Activated CD8-positive, alpha-beta memory T cell treated with anti-CD3 and anti-CD28 coated beads for 1 hour (primary cell): ENCODE data around the gene PHF23.

Source experiments
- DNase-seq, 2 donors: peaks; one replicate each; pipeline ENCODE4 v3.0.0-alpha.2; 2020; ENCODE audit warnings: low read depth in 1 of 2; ENCODE audit errors: extremely low read depth in 1 of 2

Gene PHF23

DNA sequence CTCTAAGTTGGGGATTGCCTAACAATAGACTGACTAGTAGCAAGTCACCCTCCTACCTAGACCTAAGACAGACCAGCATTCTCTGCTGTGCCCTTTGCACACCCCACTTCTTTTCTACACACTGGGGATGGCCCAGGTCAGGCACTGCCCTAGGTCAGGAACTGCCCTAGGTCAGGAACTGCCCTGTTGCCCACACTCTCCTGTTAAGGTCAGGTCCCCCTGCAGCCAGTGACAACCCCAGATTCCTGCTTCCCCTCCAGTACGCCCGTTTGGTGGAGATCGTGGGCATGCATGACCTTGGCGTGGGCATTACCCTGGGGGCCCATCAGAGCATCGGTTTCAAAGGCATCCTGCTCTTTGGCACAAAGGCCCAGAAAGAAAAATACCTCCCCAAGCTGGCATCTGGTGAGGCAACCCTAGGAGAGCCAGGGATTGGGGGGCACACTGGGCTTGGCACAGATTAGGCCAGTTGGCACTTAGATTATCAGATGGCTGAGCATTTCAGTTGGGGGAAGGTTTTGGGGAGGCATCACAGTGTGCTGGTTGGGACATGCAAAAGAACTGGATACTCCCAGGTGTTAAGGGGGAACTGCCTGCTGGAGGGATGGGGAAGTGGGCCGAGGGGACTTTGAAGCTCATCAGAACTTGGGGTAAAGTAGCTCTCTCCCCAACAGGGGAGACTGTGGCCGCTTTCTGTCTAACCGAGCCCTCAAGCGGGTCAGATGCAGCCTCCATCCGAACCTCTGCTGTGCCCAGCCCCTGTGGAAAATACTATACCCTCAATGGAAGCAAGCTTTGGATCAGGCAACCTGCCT lies 17.8 kb downstream of the PHF23 start:
- DNase-seq = no peak

DNA sequence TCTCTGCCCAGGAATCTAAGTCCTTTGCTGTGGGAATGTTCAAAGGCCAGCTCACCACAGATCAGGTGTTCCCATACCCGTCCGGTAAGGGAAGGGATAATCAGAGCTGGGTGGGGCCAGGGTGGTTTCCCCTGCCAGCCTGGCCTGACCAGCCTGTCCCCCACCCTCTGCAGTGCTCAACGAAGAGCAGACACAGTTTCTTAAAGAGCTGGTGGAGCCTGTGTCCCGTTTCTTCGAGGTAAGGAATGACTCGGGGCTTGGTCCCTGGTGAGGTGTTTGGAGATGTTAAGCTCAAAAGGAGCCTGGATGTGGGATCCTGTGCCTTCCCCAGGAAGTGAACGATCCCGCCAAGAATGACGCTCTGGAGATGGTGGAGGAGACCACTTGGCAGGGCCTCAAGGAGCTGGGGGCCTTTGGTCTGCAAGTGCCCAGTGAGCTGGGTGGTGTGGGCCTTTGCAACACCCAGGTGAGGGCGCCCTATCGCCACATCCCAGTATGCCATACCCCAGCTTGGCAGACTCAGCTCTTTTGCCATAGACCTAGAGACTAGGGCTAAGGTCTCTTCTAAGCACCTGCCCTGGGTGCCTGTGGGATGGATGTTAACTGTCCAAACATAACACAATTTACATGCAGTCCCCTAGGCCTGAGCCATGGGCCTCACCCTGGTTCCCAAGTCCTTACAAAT lies 18.5 kb downstream of the PHF23 start:
- DNase-seq = peak in 1 of 2 donors; percentile 27

DNA sequence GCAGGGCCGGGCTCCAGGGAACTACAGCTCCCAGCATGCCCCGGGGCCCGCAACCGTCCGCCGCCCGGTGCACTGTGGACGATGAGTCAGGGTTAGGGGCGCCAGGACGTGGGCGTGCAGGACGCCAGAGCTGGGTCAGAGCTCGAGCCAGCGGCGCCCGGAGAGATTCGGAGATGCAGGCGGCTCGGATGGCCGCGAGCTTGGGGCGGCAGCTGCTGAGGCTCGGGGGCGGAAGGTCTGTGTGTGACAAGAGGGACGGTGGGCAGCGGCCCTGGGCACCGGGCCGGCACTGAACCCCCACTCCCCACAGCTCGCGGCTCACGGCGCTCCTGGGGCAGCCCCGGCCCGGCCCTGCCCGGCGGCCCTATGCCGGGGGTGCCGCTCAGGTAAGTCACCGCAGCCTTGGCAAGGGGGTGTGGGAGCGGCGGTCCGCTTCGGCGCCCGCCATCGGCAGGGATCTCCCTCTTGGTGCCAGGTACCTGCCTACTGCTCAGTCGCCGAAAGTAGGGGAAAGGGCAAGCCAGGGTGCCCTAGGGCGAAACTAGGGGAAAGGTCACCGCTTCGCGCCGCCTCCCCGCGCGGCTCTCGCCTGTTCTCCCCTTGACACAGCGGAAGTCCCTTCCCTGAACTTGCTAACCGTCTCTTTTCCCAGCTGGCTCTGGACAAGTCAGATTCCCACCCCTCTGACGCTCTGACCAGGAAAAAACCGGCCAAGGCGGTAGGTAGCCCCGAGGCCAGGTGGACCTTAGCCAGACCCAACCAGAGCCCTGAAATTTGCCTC lies 19.3 kb downstream of the PHF23 start, which contains the start of the genes ACADVL and DLG4:
Gene ACADVL (plus strand): TSS at position 127 of the 781 bp plus-strand sequence. CDS start 47 bp downstream, at position 174.
Gene DLG4 (minus strand): TSS at position 25 of the 781 bp plus-strand sequence.
- DNase-seq = peak in 1 of 2 donors; percentile 65

GRCh38 chr17:7219229-7219811 lies 19.9 kb downstream of the PHF23 start:
- no peak for DNase-seq

DNA sequence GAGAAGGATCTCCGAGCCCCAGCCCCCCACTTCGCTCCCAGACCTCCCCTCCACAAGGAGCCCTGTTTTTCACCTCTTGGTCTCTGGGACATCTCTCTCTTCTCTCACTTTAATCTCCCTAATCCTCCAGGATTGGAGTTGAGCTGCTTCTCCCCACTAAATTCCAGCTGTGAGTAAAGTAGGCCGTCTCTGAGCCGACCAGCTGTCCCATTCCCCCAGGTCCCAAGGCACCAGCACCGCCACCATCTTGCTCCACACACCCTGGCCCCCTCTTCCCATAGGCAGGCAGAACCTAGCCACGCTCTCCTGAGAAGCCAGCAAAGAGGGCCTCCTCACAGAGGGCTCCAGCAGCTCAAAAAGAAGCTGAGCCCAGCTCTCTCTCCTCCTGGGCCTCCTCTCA lies 20.5 kb downstream of the PHF23 start:
- no peak for DNase-seq

DNA sequence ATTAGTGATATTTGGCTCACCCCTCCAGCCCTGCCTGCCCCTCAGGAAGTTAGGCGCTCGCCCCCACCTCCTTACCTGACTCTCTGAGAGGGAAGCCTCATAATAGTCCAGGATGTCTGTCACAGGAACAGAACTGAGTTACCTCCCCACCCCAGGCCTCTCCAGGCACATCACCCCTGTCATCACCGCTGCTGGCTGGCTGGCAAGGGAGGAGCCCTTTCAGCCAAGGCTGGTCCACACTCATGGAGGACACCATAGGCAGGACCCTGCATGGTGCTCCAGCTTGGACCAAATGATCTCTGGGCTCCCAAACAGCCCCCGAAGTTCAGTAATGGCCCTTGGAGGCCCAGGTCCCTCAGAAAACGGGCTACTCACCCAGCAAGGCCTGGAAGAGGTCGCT lies 21.1 kb downstream of the PHF23 start:
- DNase-seq = no peak

DNA sequence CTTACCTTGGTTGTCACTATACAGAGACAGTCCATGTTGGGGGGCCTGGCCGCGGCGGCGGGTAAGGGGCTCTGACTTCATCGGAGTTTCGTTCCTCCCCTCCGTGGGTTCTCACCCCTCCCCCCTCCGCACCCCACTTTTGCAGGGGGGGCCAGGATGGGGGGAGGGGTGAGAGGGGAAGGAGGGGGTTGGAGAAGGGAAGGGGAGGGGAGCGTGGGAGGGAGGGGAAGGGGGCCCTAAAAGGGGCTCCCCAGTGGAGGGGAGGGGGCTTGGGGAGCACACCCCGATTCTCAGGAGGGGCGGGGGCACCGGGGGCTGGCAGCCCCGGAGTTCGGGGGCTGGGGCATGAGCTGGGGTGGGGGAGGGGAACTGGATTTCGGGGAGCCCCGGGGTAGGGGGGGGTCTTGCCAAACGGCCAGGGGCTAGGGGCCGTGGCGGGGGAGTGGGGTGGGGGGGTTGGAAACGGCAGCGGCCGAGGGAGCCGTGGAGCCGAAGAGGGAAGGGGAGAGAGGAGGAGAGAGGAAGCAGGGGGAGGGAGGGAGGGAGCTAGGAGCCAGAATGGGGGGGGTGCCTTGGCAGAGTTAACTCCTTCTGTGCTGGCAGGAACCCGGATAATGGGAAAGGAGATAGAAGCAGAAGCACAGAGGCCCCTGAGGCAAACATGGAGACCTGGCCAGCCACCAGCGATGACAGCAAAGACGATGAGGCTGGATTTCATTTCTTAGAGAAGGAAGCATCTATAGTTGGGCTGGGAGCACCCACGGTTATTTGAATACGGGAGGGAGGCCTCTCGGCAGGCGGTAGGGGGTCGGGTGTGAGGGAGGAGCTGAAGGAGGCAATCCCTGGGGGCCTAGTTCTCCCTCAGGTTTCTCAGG lies 21.9 kb downstream of the PHF23 start:
- no peak for DNase-seq

GRCh38 chr17:7216242-7217112 lies 22.8 kb downstream of the PHF23 start:
- no peak for DNase-seq

DNA sequence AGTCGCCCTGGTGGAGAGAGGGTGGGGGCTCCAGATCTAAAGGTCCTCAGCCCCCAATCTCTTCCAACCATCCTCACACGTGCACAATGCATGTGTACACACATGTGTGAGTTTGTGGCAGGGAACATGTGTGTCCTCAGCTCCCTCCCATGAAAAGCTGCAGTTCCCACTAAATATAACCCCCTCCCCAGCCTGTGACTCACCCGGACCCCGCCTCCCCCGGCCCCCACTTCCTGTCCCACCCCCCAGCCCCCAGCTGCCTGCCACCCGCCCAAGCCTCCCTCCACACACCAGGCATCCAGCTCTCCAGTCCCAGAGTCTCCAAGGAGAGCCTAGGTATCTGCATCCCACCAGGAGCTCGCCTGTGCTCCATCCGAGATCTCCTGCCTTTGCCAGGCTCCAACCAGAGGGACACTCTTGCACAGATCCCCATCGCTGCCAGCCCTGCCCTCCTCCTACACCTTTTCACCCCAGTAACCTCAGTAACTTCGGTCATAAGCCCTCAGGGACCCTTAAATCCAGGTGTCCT lies 23.5 kb downstream of the PHF23 start:
- DNase-seq = no peak

DNA sequence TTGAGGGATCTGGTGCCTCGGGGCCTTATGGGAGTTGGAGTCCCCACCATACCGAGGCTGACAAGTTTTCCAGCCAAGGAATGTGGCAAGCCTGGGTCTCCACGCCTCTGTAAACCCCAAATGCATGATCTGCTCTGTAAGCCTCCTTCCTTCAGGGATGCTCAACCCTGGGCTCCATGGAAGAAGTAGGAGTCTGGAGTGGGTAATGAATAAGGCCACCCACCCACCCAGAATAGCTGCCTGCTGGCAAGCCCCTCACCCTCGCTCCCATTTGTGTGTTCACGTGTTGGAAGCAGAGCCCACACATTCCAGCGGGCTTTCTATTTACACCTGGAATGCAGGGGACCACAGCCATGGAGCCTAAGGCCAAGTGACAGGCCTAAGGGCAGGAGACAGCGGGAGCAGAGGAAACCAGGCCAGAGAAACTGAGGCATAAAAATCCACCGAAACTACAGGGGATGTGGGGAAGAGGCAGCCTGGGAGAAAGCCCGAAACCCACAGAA lies 24.1 kb downstream of the PHF23 start:
- DNase-seq = no peak

GRCh38 chr17:7214300-7215135 lies 24.7 kb downstream of the PHF23 start:
- peak; percentile 98 to 99 for DNase-seq

DNA sequence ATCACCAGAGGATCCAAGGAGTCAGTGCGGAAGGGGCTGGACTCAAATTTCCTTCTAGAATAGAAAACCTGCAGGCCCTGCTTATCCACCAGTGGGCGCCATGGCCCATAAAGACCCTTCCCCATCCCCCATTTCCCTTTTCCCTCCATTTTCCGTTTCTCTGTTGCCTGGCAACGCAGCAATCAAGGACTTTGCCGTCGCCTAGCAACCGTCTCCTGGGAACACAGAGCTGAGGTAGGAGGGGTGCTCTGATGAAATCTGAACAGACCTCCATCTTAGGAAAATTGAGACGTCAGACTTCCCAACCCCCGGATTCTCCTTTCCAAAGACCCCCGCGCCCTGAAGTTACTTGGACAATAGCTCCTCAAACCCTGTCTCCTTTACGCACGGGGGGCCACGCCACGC lies 25.4 kb downstream of the PHF23 start:
- peak in 1 of 2 donors; percentile 70 for DNase-seq

DNA sequence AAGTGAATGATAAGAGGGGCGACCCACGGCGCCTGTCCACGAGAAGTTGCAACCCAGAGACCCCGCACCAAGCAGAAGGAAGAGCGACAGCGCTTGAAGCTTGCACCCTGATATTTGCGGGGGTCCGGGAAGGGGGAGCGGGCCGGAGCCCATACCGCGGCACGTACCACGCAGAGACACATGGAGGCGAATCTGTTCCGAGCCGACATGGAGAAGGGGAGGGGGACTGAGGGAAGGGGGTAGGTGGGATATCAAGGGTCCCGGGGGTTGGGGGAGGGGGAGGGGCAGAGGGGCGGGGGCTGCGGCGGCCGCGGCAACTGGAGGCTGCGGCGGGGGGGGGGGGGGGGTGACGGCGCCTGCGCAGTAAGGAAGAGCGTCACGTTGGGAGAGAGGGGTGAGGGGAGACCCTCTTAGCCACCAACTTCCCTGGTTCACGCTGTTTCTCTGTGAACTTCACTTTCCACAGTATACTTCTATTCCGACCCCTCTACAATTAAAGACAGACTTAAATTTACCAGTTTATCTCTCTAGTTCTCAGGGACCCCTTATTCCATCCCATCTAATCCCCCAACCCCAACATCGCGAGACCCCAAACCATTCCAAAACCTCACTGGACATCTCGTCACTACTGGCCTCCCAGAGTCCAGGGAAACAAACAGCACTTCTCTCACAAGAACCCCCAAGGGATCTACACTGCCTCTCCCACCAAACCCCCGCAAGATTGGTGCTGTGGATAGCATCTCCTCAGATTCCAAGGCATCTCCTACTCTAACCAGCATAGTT lies 27.6 kb downstream of the PHF23 start:
- no peak for DNase-seq

DNA sequence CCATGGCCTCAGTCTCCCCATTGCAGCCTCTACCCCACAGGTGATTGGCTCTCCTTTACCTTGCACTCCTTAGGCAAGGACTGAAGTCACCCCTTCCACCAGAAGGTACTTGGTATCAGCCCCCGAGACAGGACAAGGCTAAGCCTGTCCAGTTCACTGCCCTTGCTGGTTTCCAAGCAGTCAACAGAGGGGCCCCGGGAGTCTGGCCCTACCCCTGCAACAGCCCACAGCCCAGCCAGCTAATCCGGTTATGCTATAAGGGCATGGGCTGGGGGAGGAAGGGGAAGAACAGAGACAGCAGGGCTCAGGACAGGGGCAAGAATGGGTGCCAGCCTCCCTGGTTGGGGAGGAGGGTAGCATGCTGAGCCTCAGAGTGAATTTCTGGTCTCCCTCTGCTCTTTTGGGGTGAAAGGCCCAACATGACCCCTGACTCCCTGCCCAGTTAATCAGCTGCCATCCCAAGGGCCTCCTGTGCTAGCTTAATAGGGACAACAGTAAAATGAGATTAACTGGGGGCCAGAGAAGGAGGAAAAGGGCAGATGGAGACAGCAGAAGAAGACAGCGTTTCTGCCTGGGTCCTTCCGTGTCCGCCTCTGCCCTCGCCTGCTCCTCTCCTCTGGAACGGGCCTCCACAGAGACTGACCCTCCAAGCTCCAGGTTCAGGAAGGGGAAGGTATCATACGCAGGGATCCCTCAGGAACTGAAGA lies 30.4 kb downstream of the PHF23 start:
- no peak for DNase-seq

DNA sequence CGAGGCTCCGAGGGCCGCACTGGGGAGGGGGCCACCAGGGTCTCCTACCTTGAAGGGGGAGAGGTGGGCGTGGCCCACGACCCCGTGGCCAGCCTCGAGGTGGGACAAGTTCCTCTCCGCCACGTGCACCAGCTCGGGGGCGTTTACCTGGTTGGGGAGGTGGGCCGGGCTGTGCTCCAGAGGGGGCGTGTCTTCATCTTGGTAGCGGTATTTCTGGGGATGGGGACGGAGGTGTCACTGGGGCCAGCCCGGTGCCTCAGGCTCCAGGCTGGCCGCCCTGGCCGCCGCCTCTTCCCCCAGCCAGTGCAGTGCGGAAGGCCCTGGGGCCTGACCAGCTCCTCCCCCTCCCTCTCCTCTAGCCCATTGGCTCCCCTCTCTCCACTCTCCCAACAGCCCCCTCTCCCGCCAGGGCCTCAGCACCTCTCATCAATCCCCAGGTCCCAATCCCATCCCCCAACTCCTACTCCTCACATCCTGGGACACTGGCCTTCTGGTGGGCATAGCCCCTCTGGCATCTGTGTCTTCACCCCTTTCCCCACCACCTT lies 31.2 kb downstream of the PHF23 start:
- no peak for DNase-seq
